SU-DHL-6 (cell line): Measurements from ENCODE around the gene ZNF556.
"Not testable (repeated sequence)": the region's sequence is repeated elsewhere in the genome, so short reads cannot be mapped to it uniquely, and the experiment has no call there.

ENCODE experiments used
- H2AFZ ChIP-seq: fragments of 200-600 bp; sonication (generic); 2 replicates; pipeline ENCODE4 v1.6.1; 2014; ENCODE audit warnings: low read depth, mild to moderate bottlenecking, moderate library complexity, mixed read lengths, antibody characterized with exemption, low read length; ENCODE audit not compliant: severe bottlenecking
- H3F3A ChIP-seq: fragments of 200-600 bp; shearing (Covaris generic); 2 replicates; pipeline ENCODE4 v1.6.0; 2016; ENCODE audit warnings: antibody characterized with exemption, mild to moderate bottlenecking; ENCODE audit not compliant: insufficient read depth
- H3K27ac ChIP-seq: fragments of 200-600 bp; sonication (generic); 2 replicates; pipeline ENCODE4 v1.5.1; 2016; ENCODE audit warnings: low read depth, mild to moderate bottlenecking, low read length, moderate library complexity, mixed read lengths
- H3K27me3 ChIP-seq: fragments of 200-600 bp; sonication (generic), shearing (Covaris generic); 2 replicates; pipeline ENCODE4 v1.6.0; 2014; ENCODE audit warnings: mild to moderate bottlenecking, low read length
- H3K36me3 ChIP-seq: fragments of 200-600 bp; sonication (generic); 2 replicates; pipeline ENCODE4 v1.6.1; 2014; ENCODE audit warnings: mild to moderate bottlenecking, low read length, mixed read lengths
- H3K4me2 ChIP-seq: fragments of 300-600, 200-600 bp; shearing (Covaris generic), sonication (generic); 2 replicates; pipeline ENCODE4 v1.6.0; 2014; ENCODE audit warnings: low read length, low read depth, mild to moderate bottlenecking; ENCODE audit not compliant: poor library complexity, severe bottlenecking
- H3K4me3 ChIP-seq: fragments of 200-600 bp; sonication (generic); 2 replicates; pipeline ENCODE4 v1.5.1; 2014; ENCODE audit warnings: antibody characterized with exemption, low read length, mild to moderate bottlenecking, mixed read lengths; ENCODE audit not compliant: insufficient read depth, poor library complexity, severe bottlenecking
- H3K79me2 ChIP-seq: fragments of 200-600 bp; sonication (generic); 2 replicates; pipeline ENCODE4 v1.6.1; 2014; ENCODE audit warnings: mild to moderate bottlenecking, low read length, moderate library complexity; ENCODE audit not compliant: insufficient read depth
- H3K9ac ChIP-seq: fragments of 200-600 bp; sonication (generic); 2 replicates; pipeline ENCODE4 v1.7.0; 2014; ENCODE audit warnings: mild to moderate bottlenecking, low read length
- H3K9me2 ChIP-seq: fragments of 200-600 bp; sonication (generic); replicated peaks from 2 replicates; pipeline ENCODE4 v1.6.1; 2014; ENCODE audit warnings: low read length; ENCODE audit not compliant: insufficient read depth
- H3K9me3 ChIP-seq: fragments of 200-600 bp; sonication (generic); 2 replicates; pipeline ENCODE4 v1.6.1; 2014; ENCODE audit warnings: low read length, mixed read lengths; ENCODE audit not compliant: insufficient read depth
- H4K20me1 ChIP-seq: fragments of 200-600 bp; sonication (generic); 2 replicates; pipeline ENCODE4 v1.6.1; 2014; ENCODE audit warnings: low read depth, mild to moderate bottlenecking, antibody characterized with exemption, low read length, moderate library complexity, mixed read lengths
- EZH2phosphoT487 ChIP-seq: fragments of 200-600 bp; sonication (generic), shearing (Covaris generic); conservative IDR thresholded peaks from 2 replicates; pipeline ENCODE4 v1.6.1; 2018; ENCODE audit warnings: mild to moderate bottlenecking, antibody characterized with exemption, low read length, moderate library complexity, mixed read lengths
- TF ChIP-seq, protein P1 (sequence below): fragments of 200-600 bp; sonication (generic); IDR thresholded peaks from one replicate; pipeline ENCODE4 v1.5.1; 2017; ENCODE audit warnings: antibody characterized with exemption, mild to moderate bottlenecking, low read length, moderate library complexity; ENCODE audit not compliant: insufficient read depth, poor library complexity, severe bottlenecking

Gene ZNF556

GRCh38 chr19:2888731-2889224 is 21.6 kb downstream of the ZNF556 start:
- Histone ChIP-seq H3K4me3 (no peak overlapping the region), H3K4me2 (no peak overlapping the region)
- no peak for TF ChIP-seq EZH2phosphoT487
- TF ChIP-seq, protein P1, sequence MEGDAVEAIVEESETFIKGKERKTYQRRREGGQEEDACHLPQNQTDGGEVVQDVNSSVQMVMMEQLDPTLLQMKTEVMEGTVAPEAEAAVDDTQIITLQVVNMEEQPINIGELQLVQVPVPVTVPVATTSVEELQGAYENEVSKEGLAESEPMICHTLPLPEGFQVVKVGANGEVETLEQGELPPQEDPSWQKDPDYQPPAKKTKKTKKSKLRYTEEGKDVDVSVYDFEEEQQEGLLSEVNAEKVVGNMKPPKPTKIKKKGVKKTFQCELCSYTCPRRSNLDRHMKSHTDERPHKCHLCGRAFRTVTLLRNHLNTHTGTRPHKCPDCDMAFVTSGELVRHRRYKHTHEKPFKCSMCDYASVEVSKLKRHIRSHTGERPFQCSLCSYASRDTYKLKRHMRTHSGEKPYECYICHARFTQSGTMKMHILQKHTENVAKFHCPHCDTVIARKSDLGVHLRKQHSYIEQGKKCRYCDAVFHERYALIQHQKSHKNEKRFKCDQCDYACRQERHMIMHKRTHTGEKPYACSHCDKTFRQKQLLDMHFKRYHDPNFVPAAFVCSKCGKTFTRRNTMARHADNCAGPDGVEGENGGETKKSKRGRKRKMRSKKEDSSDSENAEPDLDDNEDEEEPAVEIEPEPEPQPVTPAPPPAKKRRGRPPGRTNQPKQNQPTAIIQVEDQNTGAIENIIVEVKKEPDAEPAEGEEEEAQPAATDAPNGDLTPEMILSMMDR, result no peak

DNA sequence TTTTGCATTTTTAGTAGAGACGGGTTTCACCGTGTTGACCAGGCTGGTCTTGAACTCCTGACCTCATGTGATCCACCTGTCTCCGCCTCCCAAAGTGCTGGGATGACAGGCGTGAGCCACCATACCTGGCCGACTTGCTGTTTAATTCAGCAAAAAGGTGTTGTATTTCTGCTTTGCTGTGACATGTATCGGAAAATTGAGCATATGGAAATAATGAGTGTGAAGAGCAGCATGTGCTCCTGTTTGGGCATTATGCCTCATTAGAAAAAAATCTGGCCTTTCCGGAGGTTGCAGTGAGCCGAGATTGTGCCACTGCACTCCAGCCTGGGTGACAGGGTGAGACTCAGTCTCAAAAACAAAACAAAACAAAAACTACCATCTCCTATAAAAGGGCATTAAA is 23.4 kb downstream of the ZNF556 start:
- not testable (repeated sequence) for H3K9me3 ChIP-seq, H3K4me2 ChIP-seq, H4K20me1 ChIP-seq, H3K4me3 ChIP-seq, H3K9me2 ChIP-seq, H3K27ac ChIP-seq, H3F3A ChIP-seq, H2AFZ ChIP-seq, H3K79me2 ChIP-seq, H3K27me3 ChIP-seq, H3K9ac ChIP-seq, H3K36me3 ChIP-seq

More at GRCh38 chr19:2888731-2889224, 21.6 kb downstream of the ZNF556 start:
- Histone ChIP-seq H3K9me2 (no peaks in the 10 kb centered on the region), H3K9ac (no peak overlapping the region), H3K9me3 (no peaks in the 10 kb centered on the region), H3K27ac (no peak overlapping the region), H4K20me1 (no peaks in the 10 kb centered on the region), H3F3A (no peaks in the 10 kb centered on the region), H3K79me2 (no peaks in the 10 kb centered on the region), H3K27me3 (no peaks in the 10 kb centered on the region), H2AFZ (no peak overlapping the region), H3K36me3 (no peaks in the 10 kb centered on the region)

- Histone ChIP-seq H2AFZ (no peak overlapping the region), H3K36me3 (no peaks in the 10 kb centered on the region), H3K79me2 (no peaks in the 10 kb centered on the region), H3K4me3 (no peak overlapping the region), H3F3A (no peaks in the 10 kb centered on the region), H3K9ac (no peak overlapping the region), H3K27me3 (no peaks in the 10 kb centered on the region), H3K27ac (no peak overlapping the region), H4K20me1 (no peaks in the 10 kb centered on the region), H3K9me3 (peaks cover 7% of the 10 kb centered on the region; the same call in 1 of the 2 replicates), H3K4me2 (no peak overlapping the region), H3K9me2 (no peaks in the 10 kb centered on the region)
- TF ChIP-seq, protein P1, result no peak
- no peak for TF ChIP-seq EZH2phosphoT487
Measured at GRCh38 chr19:2896694-2897093, 29.6 kb downstream of the ZNF556 start.

GRCh38 chr19:2900296-2901252 is 33.4 kb downstream of the ZNF556 start, which contains the start of gene ZNF57:
Gene ZNF57, plus strand, starts transcription at chr19:2900928. Its CDS starts 118 bp downstream, at chr19:2901046.
- no peak within 1 kb of the TSS for H3K27ac ChIP-seq
- no peaks in the 10 kb centered on the region for H3K9me2 ChIP-seq
- TF ChIP-seq, protein P1, result no peak
- TF ChIP-seq EZH2phosphoT487, result no peak
- no peak within 1 kb of the TSS for H3K9ac ChIP-seq
- peaks cover 7% of the 10 kb centered on the region; the same call in 1 of the 2 replicates for H3K9me3 ChIP-seq
- no peaks in the 10 kb centered on the region for H3K27me3 ChIP-seq
- no peaks in the 10 kb centered on the region for H3K36me3 ChIP-seq
- no peak within 1 kb of the TSS for H3K4me3 ChIP-seq
- H3K4me2 ChIP-seq, result no peak within 1 kb of the TSS
- H2AFZ ChIP-seq, result no peak within 1 kb of the TSS
- no peaks in the 10 kb centered on the region for H3K79me2 ChIP-seq
- no peaks in the 10 kb centered on the region for H3F3A ChIP-seq
- no peaks in the 10 kb centered on the region for H4K20me1 ChIP-seq
